SJCRH30 (cell line): ENCODE data around the gene LGALS3BP. TPM values are rescaled to one million over a fixed set of nuclear protein-coding genes. Genes with fewer than 3 reads are reported as not detected.

ENCODE experiments used
- DNase-seq, 2 experiments: peaks; one replicate each; pipeline ENCODE4 v3.0.0-alpha.2; 2015 to 2020
- H3K27ac ChIP-seq: fragments of 250-450 bp; sonication (Bioruptor Pico); 2 replicates; pipeline ENCODE4 v1.5.1; 2020; ENCODE audit warnings: mild to moderate bottlenecking, moderate library complexity
- H3K27me3 ChIP-seq: fragments of 250-450 bp; sonication (Bioruptor Pico); 2 replicates; pipeline ENCODE4 v1.5.1; 2020; ENCODE audit warnings: mild to moderate bottlenecking, moderate library complexity
- H3K36me3 ChIP-seq: fragments of 250-450 bp; sonication (Bioruptor Pico); 2 replicates; pipeline ENCODE4 v1.5.1; 2020; ENCODE audit warnings: mild to moderate bottlenecking, moderate library complexity
- H3K4me1 ChIP-seq: fragments of 250-450 bp; sonication (Bioruptor Pico); 2 replicates; pipeline ENCODE4 v1.5.1; 2020; ENCODE audit warnings: mild to moderate bottlenecking, moderate library complexity
- H3K4me3 ChIP-seq: fragments of 250-450 bp; sonication (Bioruptor Pico); 2 replicates; pipeline ENCODE4 v1.5.1; 2020; ENCODE audit warnings: mild to moderate bottlenecking, moderate library complexity
- H3K9me3 ChIP-seq: fragments of 250-450 bp; sonication (Bioruptor Pico); replicated peaks from 2 replicates; pipeline ENCODE4 v1.5.1; 2020; ENCODE audit warnings: mild to moderate bottlenecking, moderate library complexity
- total RNA-seq: library from RNA; depleted of rRNA; stranded (reverse); fragments of >200 nt; shearing (Covaris generic); gene quantifications from 2 replicates; pipeline ENCODE4 v1.2.3, GENCODE V29; 2014

The LGALS3BP gene
- total RNA-seq, 1 experiment from 2014 or later, result 140 TPM

DNA sequence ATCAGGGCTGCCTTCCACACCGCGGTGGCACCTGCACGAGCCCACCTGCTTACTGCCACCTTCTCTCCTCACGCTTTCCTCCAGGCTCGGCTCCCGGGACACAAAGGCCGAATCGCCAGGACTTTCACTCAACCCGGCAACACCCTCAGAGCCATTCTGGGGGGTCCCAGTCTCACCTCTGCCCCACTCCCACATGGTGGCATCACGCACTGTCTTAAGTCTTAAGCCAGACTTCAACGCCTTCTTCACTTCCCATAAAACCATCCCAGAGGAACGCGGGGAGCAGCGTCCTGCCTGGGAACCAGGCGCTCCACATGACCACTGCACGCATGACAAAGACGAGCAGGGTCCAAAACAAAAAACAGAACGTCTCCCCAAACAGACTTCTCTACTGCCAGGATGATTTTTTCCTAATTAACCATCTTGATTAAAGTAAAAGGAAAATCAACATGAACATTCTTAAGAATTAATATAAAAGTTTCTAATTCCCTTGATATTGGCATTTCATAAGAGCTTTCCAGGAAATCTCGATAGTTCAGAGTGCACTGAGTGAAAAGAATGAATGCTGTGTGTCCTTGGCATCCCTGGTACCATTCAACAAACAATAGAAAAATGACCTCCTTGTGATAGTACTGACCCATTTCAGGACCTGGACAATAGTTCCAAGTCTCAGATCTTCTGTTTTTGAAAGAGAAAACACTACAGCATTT, 27.2 kb upstream of the LGALS3BP start:
- DNase-seq, result no peak

DNA sequence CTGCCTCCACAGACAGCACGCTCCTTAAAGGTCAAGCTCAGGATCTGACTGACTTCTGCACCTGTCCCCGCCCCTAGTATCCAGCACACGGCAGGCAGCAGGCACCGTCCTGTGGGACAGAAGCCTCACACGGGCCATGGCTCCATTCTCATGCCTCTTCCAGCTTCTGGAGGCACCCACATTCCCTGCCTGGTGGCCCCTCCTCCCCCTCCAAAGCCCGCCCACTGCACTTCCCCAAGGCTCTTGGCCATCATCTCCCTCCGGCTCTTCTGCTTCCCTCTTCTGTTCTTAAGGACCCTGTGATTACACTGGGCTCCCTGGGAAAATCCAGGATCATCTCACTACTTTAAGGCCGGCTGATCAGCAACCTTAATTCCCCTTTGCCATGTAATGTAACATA, 26.3 kb upstream of the LGALS3BP start:
- no peaks in the 10 kb centered on the region for H3K27me3 ChIP-seq
- peaks cover 16% of the 10 kb centered on the region; the same call in 1 of the 2 replicates for H3K4me1 ChIP-seq
- DNase-seq, result peak in 1 of 2 experiments; percentile 4
- peaks cover 17% of the 10 kb centered on the region for H3K36me3 ChIP-seq
- H3K4me3 ChIP-seq, result no peak overlapping the region
- no peaks in the 10 kb centered on the region for H3K9me3 ChIP-seq
- H3K27ac ChIP-seq, result no peak overlapping the region

More for the DNA sequence above, 27.2 kb upstream of the LGALS3BP start:
- Histone ChIP-seq H3K36me3 (peaks cover 17% of the 10 kb centered on the region), H3K27me3 (no peaks in the 10 kb centered on the region), H3K4me3 (no peak overlapping the region), H3K27ac (no peak overlapping the region), H3K4me1 (peaks cover 16% of the 10 kb centered on the region; the same call in 1 of the 2 replicates), H3K9me3 (no peaks in the 10 kb centered on the region)

DNA sequence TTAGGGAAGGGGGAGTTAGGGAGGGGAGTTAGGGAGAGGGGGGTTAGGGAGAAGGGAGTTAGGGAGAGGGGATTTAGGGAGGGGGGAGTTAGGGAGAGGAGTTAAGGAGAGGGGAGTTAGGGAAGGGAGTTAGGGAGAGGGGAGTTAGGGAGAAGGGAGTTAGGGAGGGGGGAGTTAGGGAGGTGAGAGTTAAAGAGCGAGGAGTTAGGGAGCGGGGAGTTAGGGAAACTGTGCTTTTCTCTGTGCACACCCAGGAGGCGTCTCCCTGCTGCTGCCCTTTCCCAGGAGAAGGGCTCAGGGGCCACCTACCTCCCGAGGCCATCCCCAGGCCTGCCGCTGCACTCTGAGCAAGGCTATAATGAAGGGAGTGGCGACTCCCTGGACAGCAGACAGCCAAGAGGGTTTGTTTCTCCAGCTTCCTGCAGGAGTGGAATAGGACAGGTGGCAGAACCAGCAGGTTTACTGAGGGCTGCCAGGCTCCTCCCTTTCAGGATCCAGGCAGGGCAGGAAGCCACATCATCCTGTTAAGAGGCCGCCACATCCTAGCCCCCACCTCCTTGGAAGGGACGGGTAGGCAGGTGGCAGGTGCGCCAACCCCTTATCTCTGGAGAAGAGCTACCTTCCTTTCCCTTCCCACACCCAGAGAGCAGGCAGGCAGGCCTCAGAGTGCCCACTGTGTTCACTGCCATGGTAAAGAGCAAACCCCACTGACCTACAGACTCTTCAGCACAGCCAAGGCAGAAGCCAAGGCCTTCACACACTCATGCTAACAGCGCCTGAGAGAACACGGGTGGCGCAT, 25.5 kb upstream of the LGALS3BP start:
- Histone ChIP-seq H3K4me3 (no peak overlapping the region), H3K4me1 (peaks cover 12% of the 10 kb centered on the region; the same call in 1 of the 2 replicates), H3K27me3 (no peaks in the 10 kb centered on the region), H3K36me3 (peaks cover 17% of the 10 kb centered on the region), H3K9me3 (no peaks in the 10 kb centered on the region), H3K27ac (no peak overlapping the region)
- DNase-seq, result peak in 1 of 2 experiments; percentile 16

DNA sequence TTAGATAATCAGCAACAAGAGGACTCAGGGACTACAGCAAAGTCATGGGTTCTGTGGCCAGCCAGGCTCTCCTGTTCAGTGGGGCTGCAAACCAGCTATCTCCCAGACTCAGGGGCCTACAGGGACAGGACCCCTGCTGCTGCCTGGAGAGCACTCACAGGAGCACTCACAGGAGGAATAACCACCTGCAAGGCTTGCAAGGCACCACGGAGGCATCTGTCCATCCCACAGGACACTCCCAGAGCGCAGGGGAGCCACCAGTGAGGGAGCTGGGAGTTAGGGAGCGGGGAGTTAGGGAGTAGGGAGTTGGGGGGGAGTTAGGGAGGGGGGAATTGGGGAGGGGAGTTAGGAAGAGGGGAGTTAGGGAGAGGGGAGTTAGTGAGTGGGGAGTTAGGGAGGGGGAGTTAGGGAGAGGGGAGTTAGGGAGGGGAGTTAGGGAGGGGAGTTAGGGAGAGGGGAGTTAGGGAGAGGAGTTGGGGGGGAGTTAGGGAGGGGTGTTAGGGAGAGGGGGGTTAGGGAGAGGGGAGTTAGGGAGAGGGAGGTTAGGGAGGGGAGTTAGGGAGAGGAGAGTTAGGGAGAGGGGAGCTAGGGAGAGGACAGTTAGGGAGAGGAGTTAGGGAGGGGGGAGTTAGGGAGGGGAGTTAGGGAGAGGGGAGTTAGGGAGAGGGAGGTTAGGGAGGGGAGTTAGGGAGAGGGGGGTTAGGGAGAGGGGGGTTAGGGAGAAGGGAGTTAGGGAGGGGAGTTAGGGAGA, 24.1 kb upstream of the LGALS3BP start:
- Histone ChIP-seq H3K9me3 (no peaks in the 10 kb centered on the region), H3K27me3 (no peaks in the 10 kb centered on the region), H3K27ac (no peak overlapping the region), H3K4me3 (no peak overlapping the region), H3K36me3 (peaks cover 27% of the 10 kb centered on the region), H3K4me1 (peaks cover 7% of the 10 kb centered on the region; the same call in 1 of the 2 replicates)
- DNase-seq, result no peak

DNA sequence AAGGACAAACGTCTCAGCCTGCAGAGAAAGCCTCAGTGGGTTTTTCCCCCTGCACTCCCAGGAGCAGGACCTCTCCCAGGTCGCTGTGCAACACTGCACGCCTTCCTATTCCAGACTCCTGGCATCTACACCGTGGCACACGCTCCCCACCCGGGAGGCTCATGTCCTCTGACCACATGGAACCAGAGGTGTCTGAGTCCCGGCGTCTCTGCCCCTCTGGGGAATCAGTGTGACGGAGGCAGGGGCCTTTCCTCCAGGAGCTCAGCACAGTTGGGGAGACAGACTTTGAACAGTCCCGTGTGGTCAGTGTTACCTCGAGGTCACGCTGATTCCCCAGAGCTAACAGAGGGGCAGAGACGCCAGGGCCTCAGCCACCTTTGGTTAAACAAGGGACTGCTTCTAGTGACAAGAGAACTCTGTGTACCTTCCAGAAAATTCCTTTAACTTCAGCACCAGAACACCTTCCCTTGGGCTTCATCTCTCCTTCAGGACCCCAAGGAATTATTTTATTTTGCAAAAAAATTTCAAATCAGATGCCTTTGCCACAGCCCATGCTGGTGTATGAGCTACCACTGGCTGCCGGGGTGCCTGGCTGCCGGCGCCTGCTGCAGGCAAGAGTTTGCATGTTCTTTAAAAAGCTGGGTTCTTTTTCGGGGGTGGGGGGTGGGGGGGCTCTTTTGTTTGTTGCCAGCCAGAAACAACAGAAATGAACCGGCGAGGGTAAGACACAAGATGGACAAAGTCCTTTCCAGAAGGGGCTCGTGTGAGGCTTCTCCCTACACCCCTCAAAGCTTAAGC, 23.3 kb upstream of the LGALS3BP start:
- H3K4me3 ChIP-seq, result no peak overlapping the region
- H3K27ac ChIP-seq, result no peak overlapping the region
- no peaks in the 10 kb centered on the region for H3K27me3 ChIP-seq
- DNase-seq, result no peak
- H3K36me3 ChIP-seq, result peaks cover 33% of the 10 kb centered on the region
- no peaks in the 10 kb centered on the region for H3K9me3 ChIP-seq
- peaks cover 4% of the 10 kb centered on the region; the same call in 1 of the 2 replicates for H3K4me1 ChIP-seq

DNA sequence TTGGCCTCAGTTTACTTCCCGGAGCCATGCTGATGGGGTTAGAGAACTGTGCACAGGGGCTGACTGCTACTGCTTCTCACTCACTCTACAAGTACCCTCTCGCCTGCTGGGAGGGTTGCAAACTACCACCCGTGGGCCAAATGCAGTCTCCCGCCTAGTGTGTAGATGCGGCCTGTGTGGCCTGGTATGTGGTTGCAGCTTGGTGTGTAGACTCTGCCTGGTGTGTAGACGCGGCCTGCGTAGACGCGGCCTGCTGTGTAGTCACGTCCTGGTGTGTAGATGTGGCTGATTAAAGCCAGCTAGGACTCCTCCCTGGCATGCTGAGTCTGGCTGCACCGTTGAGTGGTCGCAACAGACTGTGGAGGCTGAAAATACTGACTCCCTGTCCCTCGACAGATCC, 22.6 kb upstream of the LGALS3BP start:
- Histone ChIP-seq H3K4me1 (0 out of 2 replicates have a peak, but pooled peaks cover 4% of the 10 kb centered on the region), H3K27ac (no peak overlapping the region), H3K36me3 (peaks cover 35% of the 10 kb centered on the region), H3K4me3 (no peak overlapping the region), H3K9me3 (no peaks in the 10 kb centered on the region), H3K27me3 (no peaks in the 10 kb centered on the region)
- no peak for DNase-seq

DNA sequence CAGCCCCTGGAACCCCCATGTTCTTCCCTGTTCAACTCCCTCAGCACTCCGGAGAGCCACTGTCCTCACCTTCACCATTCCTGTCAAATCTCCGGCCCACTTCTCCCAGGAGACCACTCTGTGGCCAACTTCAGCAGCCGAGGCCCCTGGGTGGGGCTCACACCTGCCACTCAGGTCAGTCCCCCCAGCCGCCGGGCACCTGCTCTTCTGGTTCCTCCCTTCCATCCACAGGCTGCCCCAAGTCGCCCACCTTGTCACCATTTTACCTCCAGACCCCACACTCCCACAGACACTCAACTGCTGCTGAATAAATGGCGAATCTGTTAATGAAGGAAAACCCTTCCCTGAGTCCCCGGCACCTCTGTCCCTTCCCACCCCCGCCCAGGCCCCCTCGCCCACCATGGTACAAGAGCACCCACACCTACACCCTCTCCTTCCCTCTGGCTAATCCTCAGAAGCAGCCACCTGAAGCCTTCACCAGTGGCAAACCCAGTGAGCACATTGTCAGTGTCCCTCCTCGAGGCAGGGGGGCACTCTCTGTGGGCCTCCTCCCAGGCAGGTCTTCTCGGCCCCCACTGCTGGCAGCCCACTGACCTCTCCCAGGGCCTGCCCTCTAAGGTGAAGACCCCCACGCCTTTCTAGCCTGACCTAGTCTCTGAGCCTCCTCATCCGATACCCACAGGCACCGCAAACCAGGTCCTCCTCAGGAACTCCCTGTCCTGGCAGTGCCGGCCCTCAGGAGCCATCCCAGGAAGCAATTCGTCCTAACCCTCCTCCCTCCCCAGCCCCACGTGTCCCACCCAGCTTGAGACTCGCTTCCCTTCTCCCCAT, 21.7 kb upstream of the LGALS3BP start:
- peaks cover 40% of the 10 kb centered on the region for H3K36me3 ChIP-seq
- no peaks in the 10 kb centered on the region for H3K27me3 ChIP-seq
- no peak overlapping the region for H3K27ac ChIP-seq
- H3K4me1 ChIP-seq, result 0 out of 2 replicates have a peak, but pooled peaks cover 4% of the 10 kb centered on the region
- DNase-seq, result no peak
- H3K9me3 ChIP-seq, result no peaks in the 10 kb centered on the region
- H3K4me3 ChIP-seq, result no peak overlapping the region

DNA sequence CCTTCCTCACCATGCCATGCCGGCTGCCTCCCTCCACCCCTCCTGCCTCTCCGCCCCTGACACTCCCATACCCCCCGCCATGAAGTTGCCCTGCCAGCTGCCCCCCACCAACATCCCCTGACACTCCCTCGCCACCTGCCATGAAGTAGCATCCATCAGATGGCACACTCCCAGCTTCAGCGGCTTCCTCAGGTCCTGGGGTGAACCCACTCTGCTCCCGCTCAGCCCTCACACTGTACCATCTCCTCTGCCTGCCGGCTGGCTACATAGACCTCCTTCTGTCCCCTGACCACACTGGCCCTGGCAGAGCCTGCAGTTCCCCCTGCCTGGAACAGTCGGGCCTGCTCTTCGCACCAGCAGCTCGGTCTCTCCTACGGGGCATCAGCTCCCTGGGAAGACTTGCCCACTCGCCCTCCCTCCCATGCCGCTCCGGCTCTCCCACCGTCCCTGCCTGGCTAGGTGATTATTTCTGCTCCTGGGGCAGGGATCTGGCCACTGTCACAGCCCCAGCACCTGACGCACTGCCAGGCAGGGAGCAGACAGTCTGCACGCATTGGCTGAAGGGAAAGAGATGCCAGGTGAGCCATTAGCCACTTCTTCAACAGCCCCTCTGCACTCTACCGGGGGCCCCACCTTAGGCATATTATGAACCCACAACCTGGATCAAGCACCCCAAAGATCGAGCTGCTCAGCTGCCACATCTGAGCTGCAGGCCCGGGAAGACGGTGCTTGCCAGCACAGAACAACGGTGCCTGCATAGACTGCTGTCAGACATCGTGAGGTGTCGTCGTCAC, 20.9 kb upstream of the LGALS3BP start:
- H3K36me3 ChIP-seq, result peaks cover 42% of the 10 kb centered on the region
- H3K4me3 ChIP-seq, result no peak overlapping the region
- H3K27ac ChIP-seq, result no peak overlapping the region
- no peak for DNase-seq
- H3K27me3 ChIP-seq, result no peaks in the 10 kb centered on the region
- H3K9me3 ChIP-seq, result no peaks in the 10 kb centered on the region
- 0 out of 2 replicates have a peak, but pooled peaks cover 2% of the 10 kb centered on the region for H3K4me1 ChIP-seq

DNA sequence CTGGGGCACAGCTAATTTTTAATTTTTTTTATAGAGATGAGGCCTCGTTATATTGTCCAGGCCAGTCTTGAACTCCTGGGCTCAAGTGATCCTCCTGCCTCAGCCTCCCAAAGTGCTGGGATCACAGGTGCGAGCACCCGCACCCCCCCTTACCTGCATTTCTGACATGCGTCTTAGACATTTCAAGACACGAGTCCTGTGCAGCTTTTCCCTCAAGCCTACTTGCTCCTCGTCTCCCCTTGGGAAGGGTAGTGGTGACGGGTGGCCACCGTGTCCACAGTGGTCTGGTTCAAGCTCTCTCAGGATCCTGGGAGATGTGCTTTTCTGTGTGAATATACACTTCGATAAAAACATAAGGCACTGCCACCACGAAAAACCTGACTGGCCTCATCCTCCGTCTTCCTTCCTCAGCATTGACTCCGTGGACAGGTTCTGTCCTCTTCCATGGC, 20.2 kb upstream of the LGALS3BP start:
- peaks cover 46% of the 10 kb centered on the region for H3K36me3 ChIP-seq
- H3K4me1 ChIP-seq, result no peaks in the 10 kb centered on the region
- no peak overlapping the region for H3K27ac ChIP-seq
- no peaks in the 10 kb centered on the region for H3K27me3 ChIP-seq
- H3K4me3 ChIP-seq, result no peak overlapping the region
- no peaks in the 10 kb centered on the region for H3K9me3 ChIP-seq
- DNase-seq, result no peak

DNA sequence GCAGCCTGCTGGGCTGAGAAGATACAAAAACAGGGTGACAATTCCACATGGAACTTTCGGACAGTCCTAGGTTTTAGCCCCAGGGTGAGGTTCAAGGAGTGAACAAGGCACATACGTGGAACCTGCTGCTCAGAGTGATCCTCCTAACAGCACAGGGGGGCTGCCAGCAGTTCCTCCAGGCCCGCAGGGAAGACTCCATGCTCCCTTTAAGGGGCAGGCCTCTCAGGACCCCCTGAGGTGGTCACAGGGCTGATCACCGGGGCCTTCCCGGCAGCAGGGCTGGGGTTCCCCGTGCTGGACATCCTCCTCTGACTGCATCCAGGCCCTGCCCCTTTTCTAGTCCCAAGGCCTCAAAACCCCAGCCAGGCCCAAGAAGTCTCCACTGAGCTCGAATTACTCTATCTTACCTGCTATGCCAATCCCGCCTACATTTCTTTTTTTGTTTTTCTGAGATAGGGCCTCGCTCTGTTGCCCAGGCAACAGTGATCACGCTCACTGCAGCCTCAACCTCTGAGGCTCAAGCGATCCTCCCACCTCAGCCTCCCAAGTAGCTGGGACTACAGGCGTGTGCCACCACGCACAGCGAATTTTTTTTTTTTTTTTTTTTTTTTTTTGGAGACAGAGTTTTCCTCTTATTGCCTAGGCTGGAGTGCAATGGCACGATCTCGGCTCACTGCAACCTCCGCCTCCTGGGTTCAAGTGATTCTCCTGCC, 19.5 kb upstream of the LGALS3BP start:
- DNase-seq, result no peak
- H3K4me1 ChIP-seq, result no peaks in the 10 kb centered on the region
- H3K9me3 ChIP-seq, result no peaks in the 10 kb centered on the region
- H3K4me3 ChIP-seq, result no peak overlapping the region
- no peak overlapping the region for H3K27ac ChIP-seq
- H3K36me3 ChIP-seq, result peaks cover 52% of the 10 kb centered on the region
- H3K27me3 ChIP-seq, result no peaks in the 10 kb centered on the region

DNA sequence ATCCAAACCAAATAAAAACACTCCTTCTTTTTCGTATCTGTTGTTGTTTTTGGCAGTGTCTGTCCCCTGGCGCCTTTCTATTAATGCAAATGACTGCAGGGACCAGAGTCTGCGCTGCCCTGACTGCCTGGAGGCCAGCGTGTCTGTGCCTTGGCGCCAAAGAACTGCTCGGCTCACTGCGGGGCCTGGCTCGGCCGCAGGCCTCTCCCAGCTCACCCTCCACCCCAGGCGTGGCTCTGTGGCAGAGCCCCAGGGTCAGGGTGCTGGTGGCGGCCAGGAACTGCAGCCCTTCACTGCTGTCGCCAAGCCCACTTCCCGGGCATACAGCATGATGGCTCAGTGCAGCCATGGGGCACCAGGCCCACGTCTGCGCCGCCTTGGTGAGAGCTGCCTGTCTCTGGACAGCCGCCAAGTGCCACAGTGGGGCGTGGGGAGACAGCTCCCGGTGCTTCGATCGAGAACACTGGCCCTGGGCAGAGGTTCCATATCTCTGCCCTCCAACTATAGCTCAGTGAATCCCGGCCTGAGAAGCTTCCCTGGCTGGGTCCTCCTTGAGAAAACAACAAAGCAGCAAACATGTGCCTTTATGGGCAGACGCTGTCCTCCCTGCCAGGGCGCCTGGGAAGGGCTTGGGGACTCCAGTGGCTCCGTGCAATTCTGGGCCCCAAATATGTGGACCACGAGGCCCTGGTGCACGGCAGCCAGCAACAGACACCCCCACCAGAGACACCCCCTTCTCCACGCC, 18.8 kb upstream of the LGALS3BP start:
- Histone ChIP-seq H3K27me3 (no peaks in the 10 kb centered on the region), H3K27ac (no peak overlapping the region), H3K4me3 (no peak overlapping the region), H3K9me3 (no peaks in the 10 kb centered on the region), H3K4me1 (no peaks in the 10 kb centered on the region), H3K36me3 (peaks cover 58% of the 10 kb centered on the region)
- no peak for DNase-seq

DNA sequence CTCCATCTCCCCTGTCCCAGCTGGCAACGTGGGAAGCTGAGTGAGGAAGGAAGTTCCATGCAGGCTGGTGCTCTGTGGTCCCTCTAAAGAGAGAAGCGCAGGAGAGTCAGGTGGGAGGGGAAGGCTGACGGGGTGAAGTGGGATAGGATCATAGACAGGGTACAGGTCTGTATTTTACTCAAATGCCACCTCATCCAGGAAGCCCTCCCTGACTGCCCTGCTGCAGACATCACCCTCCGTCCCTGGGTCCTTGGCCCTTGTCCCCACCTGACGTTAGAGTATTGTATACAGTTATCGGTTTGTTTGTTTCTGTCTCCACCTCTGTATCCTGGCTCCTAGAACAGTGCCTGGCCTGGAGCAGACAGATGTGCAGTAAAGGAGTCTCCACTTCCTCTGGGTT, 18.2 kb upstream of the LGALS3BP start:
- DNase-seq, result no peak
- Histone ChIP-seq H3K27ac (no peak overlapping the region), H3K27me3 (no peaks in the 10 kb centered on the region), H3K4me1 (no peaks in the 10 kb centered on the region), H3K36me3 (peaks cover 58% of the 10 kb centered on the region), H3K9me3 (no peaks in the 10 kb centered on the region), H3K4me3 (no peak overlapping the region)
